ENCODE results near the gene TMEM178B.

The TMEM178B gene

DNA sequence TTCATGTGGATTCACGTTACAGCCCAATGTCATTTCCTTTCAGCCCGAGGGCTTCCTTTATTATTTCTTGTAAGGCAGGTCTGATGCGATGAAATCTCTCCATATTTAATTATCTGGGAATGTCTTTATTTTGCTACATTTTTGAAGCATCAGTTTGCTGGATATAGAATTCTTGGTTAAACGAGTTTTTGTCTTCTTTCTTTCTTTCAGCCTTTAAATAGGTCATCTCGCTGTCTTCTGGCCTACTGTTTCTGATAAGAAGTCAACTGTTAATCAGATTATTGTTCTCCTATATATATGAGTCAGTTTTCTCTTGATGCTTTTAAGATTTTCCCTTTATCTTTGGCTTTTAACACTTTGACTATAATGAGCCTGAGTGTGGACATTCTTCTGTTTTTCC, 184.7 kb downstream of the TMEM178B start:
- H3K4me3 ChIP-seq (ENCODE audit: low read depth, low read length) = no peak overlapping the region
- no peak for DNase-seq (ENCODE audit: low read depth)
- TF ChIP-seq, protein P1, sequence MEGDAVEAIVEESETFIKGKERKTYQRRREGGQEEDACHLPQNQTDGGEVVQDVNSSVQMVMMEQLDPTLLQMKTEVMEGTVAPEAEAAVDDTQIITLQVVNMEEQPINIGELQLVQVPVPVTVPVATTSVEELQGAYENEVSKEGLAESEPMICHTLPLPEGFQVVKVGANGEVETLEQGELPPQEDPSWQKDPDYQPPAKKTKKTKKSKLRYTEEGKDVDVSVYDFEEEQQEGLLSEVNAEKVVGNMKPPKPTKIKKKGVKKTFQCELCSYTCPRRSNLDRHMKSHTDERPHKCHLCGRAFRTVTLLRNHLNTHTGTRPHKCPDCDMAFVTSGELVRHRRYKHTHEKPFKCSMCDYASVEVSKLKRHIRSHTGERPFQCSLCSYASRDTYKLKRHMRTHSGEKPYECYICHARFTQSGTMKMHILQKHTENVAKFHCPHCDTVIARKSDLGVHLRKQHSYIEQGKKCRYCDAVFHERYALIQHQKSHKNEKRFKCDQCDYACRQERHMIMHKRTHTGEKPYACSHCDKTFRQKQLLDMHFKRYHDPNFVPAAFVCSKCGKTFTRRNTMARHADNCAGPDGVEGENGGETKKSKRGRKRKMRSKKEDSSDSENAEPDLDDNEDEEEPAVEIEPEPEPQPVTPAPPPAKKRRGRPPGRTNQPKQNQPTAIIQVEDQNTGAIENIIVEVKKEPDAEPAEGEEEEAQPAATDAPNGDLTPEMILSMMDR (IDR thresholded peaks at IDR 0.05; ENCODE audit: control insufficient read depth, extremely low read depth, insufficient read depth) = no peak

DNA sequence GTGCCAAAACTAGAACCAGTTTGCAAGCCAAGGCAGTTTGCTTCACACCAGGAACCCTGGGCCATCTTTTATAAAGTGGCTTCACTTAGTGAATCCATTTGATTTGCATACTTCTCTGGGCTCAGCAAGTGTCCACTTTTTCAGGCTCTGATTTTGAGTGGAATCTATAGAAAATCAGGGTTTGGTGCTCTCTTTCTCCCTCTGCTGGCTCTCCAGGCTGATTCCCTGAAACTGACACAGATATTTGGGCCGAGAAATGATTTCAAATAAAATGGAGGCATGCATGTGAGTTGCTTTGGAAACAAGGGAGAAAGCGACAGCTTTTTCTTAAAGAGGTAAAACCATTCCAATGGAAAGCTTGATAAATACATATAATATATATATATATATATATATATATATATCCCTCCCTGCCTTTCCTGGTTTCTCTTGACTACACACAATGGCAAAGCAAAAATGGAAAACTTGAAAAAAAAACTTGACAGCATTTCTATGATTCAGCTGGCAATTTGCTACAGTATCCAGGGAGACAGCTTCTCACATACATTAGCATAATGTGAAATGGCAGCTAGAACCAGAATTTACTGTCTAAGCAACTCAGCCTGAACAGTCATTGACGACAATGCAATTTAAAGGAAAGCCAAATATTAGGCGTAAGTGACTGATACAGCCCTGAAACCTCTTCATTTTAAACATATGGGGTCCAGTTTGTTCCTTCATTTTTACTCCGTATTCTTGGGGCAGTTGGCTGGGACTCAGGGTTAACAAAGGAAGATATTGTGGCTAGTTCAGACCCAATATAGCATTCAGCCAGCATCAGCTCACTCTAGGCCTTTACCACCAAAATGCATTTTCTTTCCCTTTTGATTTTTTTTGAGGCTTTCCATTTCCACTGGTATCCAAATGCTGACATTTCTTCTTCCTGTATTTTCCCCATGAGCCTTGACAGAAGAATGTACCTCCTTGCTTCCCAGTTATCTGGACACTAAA, 188.5 kb downstream of the TMEM178B start:
- no peak for DNase-seq (ENCODE audit: low read depth)
- TF ChIP-seq, protein P1 (IDR thresholded peaks at IDR 0.05; ENCODE audit: control insufficient read depth, extremely low read depth, insufficient read depth) = peak; percentile 25; the same call in 1 of the 2 replicates
- H3K4me3 ChIP-seq (ENCODE audit: low read depth, low read length) = no peak overlapping the region

GRCh38 chr7:141263508-141263907, 189.6 kb downstream of the TMEM178B start:
- TF ChIP-seq, protein P1 (IDR thresholded peaks at IDR 0.05; ENCODE audit: control insufficient read depth, extremely low read depth, insufficient read depth) = no peak
- DNase-seq (ENCODE audit: low read depth) = no peak
- no peak overlapping the region for H3K4me3 ChIP-seq (ENCODE audit: low read depth, low read length)

DNA sequence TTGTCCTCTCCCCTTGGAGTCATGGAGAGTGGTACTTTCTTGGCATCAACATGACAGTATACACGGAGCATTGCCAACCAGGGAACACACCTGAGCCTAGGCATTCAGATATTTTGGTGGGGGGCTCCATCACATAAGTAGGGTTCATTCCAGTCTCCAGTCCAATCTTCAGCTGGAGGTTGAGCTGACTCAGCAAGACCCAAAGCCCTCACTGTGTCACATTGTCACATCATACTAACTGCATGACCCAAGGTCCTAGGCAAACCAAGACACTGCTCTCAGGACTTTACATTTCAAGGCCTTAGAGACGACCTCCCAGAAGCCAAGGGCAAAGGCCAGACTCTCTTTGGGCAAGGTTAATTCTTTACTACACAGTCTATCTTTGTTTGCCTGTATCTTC, 190.1 kb downstream of the TMEM178B start:
- TF ChIP-seq, protein P1 (IDR thresholded peaks at IDR 0.05; ENCODE audit: control insufficient read depth, extremely low read depth, insufficient read depth) = no peak
- DNase-seq (ENCODE audit: low read depth) = no peak
- no peak overlapping the region for H3K4me3 ChIP-seq (ENCODE audit: low read depth, low read length)

GRCh38 chr7:141264511-141264910, 190.6 kb downstream of the TMEM178B start:
- no peak for DNase-seq (ENCODE audit: low read depth)
- TF ChIP-seq, protein P1 (IDR thresholded peaks at IDR 0.05; ENCODE audit: control insufficient read depth, extremely low read depth, insufficient read depth) = no peak
- no peak overlapping the region for H3K4me3 ChIP-seq (ENCODE audit: low read depth, low read length)

DNA sequence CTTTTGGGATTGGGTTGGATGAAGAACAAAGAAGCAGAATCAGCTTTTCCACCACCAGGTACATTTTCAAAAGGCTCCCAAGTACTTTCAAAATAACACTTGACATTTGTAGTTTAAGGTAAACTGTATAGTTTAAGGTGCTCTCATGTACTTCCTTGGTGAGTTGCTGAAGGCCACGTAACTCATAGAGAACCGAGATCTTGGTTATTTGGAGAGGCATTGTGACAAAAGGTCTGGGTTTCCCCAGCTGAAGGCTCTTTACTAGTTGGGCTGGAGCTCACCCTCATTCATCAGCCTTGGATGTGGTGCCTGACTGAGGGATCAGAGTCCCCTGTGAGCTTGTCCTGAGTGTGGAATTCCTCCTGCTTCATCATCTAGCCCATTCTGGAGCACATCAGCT, 191.8 kb downstream of the TMEM178B start:
- TF ChIP-seq, protein P1 (IDR thresholded peaks at IDR 0.05; ENCODE audit: control insufficient read depth, extremely low read depth, insufficient read depth) = no peak
- no peak overlapping the region for H3K4me3 ChIP-seq (ENCODE audit: low read depth, low read length)
- DNase-seq (ENCODE audit: low read depth) = no peak
